ENCODE measurements around the gene ST3GAL3.
A peak's percentile ranks its signal among the peaks of the same experiment; 100 is the strongest.

ST3GAL3 gene

DNA sequence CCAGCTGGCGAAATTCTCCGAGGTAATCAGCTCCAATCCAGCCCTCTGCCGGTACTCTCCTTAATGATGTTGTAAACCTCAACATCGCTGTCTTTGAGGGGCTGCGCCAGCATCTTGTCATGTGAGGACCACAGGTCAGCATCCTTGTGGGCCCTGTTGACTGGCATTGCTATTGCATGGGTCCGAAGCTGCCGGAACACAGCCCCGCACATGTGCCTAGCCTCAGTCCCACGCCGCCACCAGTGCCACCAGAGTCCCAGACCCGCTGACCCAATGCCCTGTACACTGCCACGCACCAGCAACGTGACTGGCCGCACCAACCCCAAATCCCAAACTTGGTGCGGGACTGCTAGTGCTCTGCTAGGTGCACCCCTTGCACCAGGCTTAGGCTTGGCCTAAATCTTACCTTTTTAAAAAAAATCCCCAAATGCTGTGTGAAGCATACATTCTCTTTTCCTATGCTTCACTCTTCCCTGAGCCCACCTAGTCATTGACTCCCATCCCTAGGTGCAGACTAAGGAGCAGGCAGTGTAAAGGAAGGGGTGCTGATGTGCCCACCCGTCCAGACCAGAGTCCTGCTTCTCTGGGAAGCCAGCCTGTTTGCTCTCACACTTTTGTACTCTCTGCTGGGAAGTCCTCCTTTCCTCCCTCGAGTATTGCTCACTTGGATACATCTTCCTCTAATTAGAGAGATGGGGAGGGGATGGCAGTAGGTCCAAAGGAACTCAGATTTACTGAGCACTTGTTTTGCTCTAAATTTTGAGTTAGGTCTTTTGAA, 144.4 kb downstream of the ST3GAL3 start:
- no peak for DNase-seq (ENCODE audit: low read depth, low spot score)
- ChIA-PET POLR2A (no interaction called here), CTCF (interaction anchor here (1.2 kb wide), 1 partner anchor 11 kb away, joined by 3 read pairs; no protein-coding TSS in a partner anchor)
- H3K4me3 ChIP-seq (ENCODE audit: low read depth, low read length), result no peak overlapping the region
- TF ChIP-seq, protein P1, sequence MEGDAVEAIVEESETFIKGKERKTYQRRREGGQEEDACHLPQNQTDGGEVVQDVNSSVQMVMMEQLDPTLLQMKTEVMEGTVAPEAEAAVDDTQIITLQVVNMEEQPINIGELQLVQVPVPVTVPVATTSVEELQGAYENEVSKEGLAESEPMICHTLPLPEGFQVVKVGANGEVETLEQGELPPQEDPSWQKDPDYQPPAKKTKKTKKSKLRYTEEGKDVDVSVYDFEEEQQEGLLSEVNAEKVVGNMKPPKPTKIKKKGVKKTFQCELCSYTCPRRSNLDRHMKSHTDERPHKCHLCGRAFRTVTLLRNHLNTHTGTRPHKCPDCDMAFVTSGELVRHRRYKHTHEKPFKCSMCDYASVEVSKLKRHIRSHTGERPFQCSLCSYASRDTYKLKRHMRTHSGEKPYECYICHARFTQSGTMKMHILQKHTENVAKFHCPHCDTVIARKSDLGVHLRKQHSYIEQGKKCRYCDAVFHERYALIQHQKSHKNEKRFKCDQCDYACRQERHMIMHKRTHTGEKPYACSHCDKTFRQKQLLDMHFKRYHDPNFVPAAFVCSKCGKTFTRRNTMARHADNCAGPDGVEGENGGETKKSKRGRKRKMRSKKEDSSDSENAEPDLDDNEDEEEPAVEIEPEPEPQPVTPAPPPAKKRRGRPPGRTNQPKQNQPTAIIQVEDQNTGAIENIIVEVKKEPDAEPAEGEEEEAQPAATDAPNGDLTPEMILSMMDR (IDR thresholded peaks at IDR 0.05; ENCODE audit: insufficient read depth, low read length, missing control alignments), result no peak

DNA sequence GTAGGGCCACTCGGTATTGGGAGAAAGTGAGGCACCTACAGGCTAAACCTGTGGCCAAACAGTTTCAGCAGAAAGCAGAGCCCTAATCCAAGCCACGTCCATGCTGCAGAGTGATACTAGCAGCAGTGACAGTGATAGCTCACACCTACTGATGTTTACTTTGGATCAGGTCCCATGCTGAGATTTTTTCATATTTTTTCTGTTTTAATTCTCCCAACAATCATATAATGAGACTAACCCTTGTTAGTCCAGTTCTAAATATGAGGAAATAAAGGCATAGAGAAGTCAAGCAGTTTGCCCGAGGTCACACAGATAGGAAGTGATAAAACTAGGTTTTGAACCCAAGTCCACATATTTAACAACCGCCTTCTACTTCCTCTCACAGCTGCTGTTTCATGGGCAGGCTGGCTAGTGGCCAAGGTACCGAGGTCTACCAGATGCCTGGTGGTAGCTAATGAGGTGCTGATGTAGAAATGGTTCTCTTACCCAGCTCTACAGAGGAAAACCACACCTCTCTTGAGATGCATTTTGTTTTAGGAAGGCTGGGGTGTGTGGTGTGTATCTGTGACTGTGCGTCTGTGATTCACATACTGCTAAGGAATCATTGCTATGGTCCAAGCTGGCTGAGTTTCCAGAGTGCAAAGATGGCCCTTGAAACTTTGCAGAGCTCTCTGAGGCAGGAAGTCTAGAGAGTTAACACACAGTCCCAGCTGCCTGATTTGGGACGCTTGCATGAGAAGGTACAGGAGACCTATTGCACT, 146.0 kb downstream of the ST3GAL3 start:
- H3K4me3 ChIP-seq (ENCODE audit: low read depth, low read length), result no peak overlapping the region
- ChIA-PET CTCF (interaction anchor here (1.2 kb wide), 2 partner anchors 12 to 89 kb away, joined by 3 read pairs; no protein-coding TSS in a partner anchor), POLR2A (interaction anchor here (0.9 to 1.5 kb wide), 2 partner anchors 18 to 54 kb away, joined by 3 read pairs; no protein-coding TSS in a partner anchor)
- DNase-seq (ENCODE audit: low read depth, low spot score), result peak; percentile 33
- TF ChIP-seq, protein P1 (IDR thresholded peaks at IDR 0.05; ENCODE audit: insufficient read depth, low read length, missing control alignments), result no peak

DNA sequence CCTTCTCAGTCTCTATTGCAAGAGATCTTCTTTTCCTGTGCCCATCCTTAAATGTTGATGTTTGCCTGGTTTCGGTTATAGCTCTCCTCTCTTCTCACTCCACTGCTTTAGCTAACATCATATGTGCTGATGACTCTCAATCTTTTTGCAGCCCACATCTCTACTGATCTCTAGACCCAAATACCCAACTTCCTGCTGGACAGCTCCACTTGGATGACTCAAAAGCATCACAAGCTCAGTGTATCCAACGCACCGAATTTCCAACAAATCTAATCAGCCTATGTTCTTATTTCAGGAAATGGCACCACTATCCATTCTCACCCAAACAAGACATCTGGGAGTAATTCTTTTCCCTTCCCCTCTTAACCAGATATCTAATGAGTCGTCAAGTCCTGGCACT, 147.1 kb downstream of the ST3GAL3 start:
- CTCF ChIA-PET, result interaction anchor here (1.2 kb wide), 1 partner anchor 13 kb away, joined by 3 read pairs; no protein-coding TSS in a partner anchor
- POLR2A ChIA-PET, result interaction anchor here (1.5 kb wide), 1 partner anchor 19 kb away, joined by 3 read pairs; no protein-coding TSS in a partner anchor

DNA sequence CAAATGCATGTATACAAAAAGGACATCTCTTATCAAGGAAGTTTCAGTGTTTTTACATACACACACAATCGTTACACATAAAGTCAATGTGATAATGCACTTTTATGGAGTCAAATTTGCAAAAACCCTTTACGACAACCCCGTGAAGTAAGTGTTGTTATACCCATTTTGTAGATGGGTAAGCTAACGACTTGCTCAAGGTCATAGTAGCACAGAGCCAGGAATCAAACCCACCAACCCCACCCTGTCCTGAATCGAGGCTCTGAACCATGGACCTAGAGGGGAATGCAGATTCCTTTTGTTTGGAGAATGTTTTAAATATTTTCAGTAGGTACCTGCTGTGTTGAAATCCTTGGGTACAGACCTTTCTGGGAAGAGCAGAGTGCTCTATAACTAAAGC, 148.9 kb downstream of the ST3GAL3 start:
- no peak overlapping the region for H3K4me3 ChIP-seq (ENCODE audit: low read depth, low read length)
- DNase-seq (ENCODE audit: low read depth, low spot score), result no peak
- ChIA-PET POLR2A (no interaction called here), CTCF (interaction anchor here (4.6 kb wide), 1 partner anchor 79 kb away, joined by 20 read pairs; no protein-coding TSS in a partner anchor)
- TF ChIP-seq, protein P1 (IDR thresholded peaks at IDR 0.05; ENCODE audit: insufficient read depth, low read length, missing control alignments), result no peak

More for the DNA sequence above, 147.1 kb downstream of the ST3GAL3 start:
- TF ChIP-seq, protein P1 (IDR thresholded peaks at IDR 0.05; ENCODE audit: insufficient read depth, low read length, missing control alignments), result no peak
- DNase-seq (ENCODE audit: low read depth, low spot score), result no peak
- H3K4me3 ChIP-seq (ENCODE audit: low read depth, low read length), result no peak overlapping the region

DNA sequence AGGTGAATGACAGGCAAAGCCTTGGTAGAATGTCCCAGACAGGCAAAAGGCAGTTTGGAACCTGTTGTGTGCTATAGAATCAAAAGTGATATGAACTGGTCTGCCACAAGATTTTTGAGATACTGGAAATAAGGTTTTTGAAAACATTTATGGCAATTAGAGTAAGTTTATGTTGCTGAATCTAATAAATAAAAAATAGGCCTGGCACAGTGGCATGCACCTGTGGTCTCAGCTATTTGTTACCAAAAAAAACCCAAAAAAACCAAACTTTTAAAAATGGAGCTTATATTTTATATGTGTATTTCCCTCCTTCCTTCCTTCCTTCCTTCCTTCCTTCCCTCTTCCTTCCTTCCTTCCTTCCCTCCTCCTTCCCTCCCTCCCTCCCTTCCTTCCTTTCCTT, 149.8 kb downstream of the ST3GAL3 start:
- DNase-seq (ENCODE audit: low read depth, low spot score), result no peak
- TF ChIP-seq, protein P1 (IDR thresholded peaks at IDR 0.05; ENCODE audit: insufficient read depth, low read length, missing control alignments), result no peak
- CTCF ChIA-PET, result interaction anchor here (1.7 to 4.6 kb wide), 2 partner anchors 78 to 93 kb away, joined by 7 to 20 read pairs; no protein-coding TSS in a partner anchor
- no peak overlapping the region for H3K4me3 ChIP-seq (ENCODE audit: low read depth, low read length)
- POLR2A ChIA-PET, result no interaction called here

Measured in AG04449 (cell line).